IMR-90 (cell line): ENCODE results near the gene TTLL7.

Source experiments
- BHLHE40 ChIP-seq: fragments of 150-350 bp; IDR thresholded peaks from 2 replicates; pipeline ENCODE4 v1.6.1; 2016; ENCODE audit warnings: mild to moderate bottlenecking, low read depth, low read length
- CEBPB ChIP-seq: IDR thresholded peaks from 2 replicates; pipeline ENCODE4 v1.6.1; 2012; ENCODE audit warnings: low read depth, low read length, improper control_type of control experiment
- CHD1 ChIP-seq: IDR thresholded peaks from 2 replicates; pipeline ENCODE4 v1.6.1; 2012; ENCODE audit warnings: low read depth, low read length, improper control_type of control experiment
- MAFK ChIP-seq: IDR thresholded peaks from 2 replicates; pipeline ENCODE4 v1.6.1; 2012; ENCODE audit warnings: low read depth, low read length, improper control_type of control experiment
- MXI1 ChIP-seq: IDR thresholded peaks from 2 replicates; pipeline ENCODE4 v1.6.1; 2012; ENCODE audit warnings: low read depth, mild to moderate bottlenecking, low read length, moderate library complexity, borderline replicate concordance
- POLR2A ChIP-seq: IDR thresholded peaks from 2 replicates; pipeline ENCODE4 v1.6.1; 2012; ENCODE audit warnings: mild to moderate bottlenecking, low read depth, low read length
- RAD21 ChIP-seq: IDR thresholded peaks from 2 replicates; pipeline ENCODE4 v1.6.1; 2012; ENCODE audit warnings: low read length, improper control_type of control experiment
- RCOR1 ChIP-seq: IDR thresholded peaks from 2 replicates; pipeline ENCODE4 v1.6.1; 2012; ENCODE audit warnings: mild to moderate bottlenecking, low read length, improper control_type of control experiment; ENCODE audit not compliant: insufficient replicate concordance
- RFX5 ChIP-seq: IDR thresholded peaks from 2 replicates; pipeline ENCODE4 v1.8.0; 2012; ENCODE audit warnings: low read depth, mild to moderate bottlenecking, low read length, moderate library complexity
- SMC3 ChIP-seq: fragments of 150-350 bp; IDR thresholded peaks from 2 replicates; pipeline ENCODE4 v1.6.1; 2016; ENCODE audit warnings: low read depth, mild to moderate bottlenecking, antibody characterized with exemption, low read length, moderate library complexity
- TF ChIP-seq, protein P1 (sequence below): conservative IDR thresholded peaks from 2 replicates; pipeline ENCODE4 v1.5.1; 2012; ENCODE audit warnings: mild to moderate bottlenecking, low read depth, low read length, improper control_type of control experiment
- TF ChIP-seq, protein P2 (sequence below): fragments of 150-350 bp; IDR thresholded peaks from 2 replicates; pipeline ENCODE4 v1.6.1; 2017; ENCODE audit warnings: mild to moderate bottlenecking, antibody characterized with exemption, low read length, low read depth
- TF ChIP-seq, protein P3 (sequence below): fragments of 150-350 bp; IDR thresholded peaks from 2 replicates; pipeline ENCODE4 v1.6.1; 2016; ENCODE audit warnings: low read depth, mild to moderate bottlenecking, low read length, moderate library complexity, borderline replicate concordance

DNA sequence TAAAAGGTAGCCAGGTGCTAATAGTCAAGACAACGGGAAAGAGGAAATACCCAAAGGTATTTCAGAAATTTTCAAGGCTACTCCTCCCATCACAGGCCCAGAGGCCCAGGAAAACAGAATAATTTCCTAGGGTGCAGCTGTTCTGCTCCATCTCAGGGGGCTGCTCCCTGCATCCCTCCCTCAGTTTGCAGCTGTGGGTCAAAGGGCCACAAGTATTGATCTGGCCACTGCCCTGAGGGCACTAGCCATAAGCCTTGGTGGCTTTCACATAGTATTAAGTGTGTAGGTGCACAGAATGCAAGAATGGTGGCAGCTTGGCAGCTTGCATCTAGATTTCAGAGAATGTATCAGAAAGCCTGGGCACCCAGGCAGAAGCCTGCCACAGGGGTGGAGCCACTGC is 179.5 kb downstream of the TTLL7 start:
- TF ChIP-seq, protein P1, sequence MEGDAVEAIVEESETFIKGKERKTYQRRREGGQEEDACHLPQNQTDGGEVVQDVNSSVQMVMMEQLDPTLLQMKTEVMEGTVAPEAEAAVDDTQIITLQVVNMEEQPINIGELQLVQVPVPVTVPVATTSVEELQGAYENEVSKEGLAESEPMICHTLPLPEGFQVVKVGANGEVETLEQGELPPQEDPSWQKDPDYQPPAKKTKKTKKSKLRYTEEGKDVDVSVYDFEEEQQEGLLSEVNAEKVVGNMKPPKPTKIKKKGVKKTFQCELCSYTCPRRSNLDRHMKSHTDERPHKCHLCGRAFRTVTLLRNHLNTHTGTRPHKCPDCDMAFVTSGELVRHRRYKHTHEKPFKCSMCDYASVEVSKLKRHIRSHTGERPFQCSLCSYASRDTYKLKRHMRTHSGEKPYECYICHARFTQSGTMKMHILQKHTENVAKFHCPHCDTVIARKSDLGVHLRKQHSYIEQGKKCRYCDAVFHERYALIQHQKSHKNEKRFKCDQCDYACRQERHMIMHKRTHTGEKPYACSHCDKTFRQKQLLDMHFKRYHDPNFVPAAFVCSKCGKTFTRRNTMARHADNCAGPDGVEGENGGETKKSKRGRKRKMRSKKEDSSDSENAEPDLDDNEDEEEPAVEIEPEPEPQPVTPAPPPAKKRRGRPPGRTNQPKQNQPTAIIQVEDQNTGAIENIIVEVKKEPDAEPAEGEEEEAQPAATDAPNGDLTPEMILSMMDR, result no peak
- no peak for TF ChIP-seq MXI1
- no peak for TF ChIP-seq RCOR1
- no peak for TF ChIP-seq RAD21
- TF ChIP-seq POLR2A, result no peak
- TF ChIP-seq, protein P2, sequence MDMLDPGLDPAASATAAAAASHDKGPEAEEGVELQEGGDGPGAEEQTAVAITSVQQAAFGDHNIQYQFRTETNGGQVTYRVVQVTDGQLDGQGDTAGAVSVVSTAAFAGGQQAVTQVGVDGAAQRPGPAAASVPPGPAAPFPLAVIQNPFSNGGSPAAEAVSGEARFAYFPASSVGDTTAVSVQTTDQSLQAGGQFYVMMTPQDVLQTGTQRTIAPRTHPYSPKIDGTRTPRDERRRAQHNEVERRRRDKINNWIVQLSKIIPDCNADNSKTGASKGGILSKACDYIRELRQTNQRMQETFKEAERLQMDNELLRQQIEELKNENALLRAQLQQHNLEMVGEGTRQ, result no peak
- no peak for TF ChIP-seq CHD1
- no peak for TF ChIP-seq CEBPB
- TF ChIP-seq MAFK, result no peak
- TF ChIP-seq SMC3, result no peak
- TF ChIP-seq RFX5, result no peak
- TF ChIP-seq, protein P3, sequence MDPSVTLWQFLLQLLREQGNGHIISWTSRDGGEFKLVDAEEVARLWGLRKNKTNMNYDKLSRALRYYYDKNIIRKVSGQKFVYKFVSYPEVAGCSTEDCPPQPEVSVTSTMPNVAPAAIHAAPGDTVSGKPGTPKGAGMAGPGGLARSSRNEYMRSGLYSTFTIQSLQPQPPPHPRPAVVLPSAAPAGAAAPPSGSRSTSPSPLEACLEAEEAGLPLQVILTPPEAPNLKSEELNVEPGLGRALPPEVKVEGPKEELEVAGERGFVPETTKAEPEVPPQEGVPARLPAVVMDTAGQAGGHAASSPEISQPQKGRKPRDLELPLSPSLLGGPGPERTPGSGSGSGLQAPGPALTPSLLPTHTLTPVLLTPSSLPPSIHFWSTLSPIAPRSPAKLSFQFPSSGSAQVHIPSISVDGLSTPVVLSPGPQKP, result no peak
- TF ChIP-seq BHLHE40, result no peak
